Activated CD8-positive, alpha-beta memory T cell treated with anti-CD3 and anti-CD28 coated beads, Interleukin-2, amount 50 U/mL, for 24 hours (primary cell): Measurements from ENCODE around the gene C2orf68.
"Not testable (repeated sequence)": the region's sequence is repeated elsewhere in the genome, so short reads cannot be mapped to it uniquely, and the experiment has no call there.

Experiments
- DNase-seq: peaks from one replicate; pipeline ENCODE4 v3.0.0-alpha.2; 2020; ENCODE audit errors: extremely low read depth

C2orf68 gene, protein sequence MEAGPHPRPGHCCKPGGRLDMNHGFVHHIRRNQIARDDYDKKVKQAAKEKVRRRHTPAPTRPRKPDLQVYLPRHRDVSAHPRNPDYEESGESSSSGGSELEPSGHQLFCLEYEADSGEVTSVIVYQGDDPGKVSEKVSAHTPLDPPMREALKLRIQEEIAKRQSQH

DNA sequence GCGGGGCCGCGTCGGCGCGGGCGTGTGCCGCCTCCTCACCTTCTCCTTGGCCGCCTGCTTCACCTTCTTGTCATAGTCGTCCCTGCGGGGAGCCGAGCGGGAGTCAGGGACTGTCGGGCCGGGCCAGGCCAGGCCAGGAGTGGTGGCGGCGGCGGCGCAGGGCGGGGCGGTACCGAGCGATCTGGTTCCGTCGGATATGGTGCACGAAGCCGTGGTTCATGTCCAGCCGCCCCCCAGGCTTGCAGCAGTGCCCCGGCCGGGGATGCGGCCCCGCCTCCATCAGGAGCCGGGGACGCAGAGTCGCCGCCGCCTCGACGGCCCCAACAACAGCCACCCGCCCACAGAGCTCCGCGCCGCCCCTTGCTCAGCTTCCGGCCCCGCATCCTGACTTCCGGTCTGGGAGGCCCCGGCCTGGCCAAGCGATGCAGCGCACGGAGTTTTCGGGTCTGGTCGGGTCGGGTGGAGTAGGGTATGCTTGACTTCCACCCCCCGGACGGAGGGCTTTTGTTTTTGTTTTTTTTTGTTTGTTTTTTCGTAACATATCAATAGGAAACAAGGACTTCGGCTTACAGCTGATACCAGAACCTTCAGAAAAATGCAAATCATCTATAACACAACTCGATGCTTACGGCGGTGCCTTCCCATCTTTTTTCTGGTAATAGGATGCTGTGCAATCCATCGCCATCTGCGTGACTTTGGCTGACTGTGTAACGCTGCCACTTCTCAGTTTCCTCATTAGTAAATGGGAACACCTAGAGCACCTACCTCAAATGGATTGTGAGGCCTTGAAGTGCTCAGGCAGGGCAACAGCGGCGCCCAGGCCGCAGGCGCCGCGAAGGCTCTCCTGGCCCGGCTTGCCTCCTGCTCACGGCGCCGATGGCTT, at the start of gene C2orf68:
TSS of gene C2orf68 (minus strand) at position 362 of the 883 bp plus-strand sequence. CDS start at position 280, 82 bp downstream.
- peak; percentile 72 for DNase-seq

DNA sequence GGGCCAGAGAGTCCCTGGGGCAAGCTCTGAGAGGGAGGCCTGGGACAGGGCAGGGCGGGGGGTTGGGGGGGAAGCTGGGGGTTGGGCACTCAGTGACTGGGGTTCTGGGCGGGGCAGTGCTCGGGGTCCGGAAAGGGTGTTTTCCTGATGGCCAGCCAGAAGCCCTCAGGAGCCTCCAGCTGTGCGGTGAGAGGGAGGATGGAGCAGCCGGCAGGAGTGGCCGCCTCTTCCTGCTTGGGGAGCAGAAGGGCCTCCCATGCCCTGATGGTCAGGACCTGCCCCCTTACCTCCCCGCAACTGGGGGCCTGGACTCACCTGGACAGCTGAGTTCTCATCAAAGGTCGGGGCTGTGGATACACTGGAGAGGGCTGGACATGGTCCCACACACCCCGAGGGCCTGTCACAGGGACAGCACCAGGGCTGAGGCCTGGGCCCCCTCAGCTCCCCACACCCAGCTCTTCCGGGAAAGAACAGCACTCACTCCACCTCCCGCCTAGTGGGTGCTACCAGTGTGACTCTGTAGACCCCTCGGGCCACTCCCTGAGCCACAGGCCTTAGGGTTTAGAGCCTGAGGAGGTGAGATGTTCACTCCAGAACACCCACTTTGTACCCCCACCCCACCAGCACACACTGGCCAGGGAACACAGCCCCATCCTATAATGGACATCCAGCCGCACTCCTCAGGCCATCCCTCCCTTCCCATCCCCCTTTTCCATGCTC, 49.4 kb upstream of the C2orf68 start:
- DNase-seq, result no peak

- DNase-seq, result no peak
Measured at GRCh38 chr2:85660725-85661124, 48.9 kb upstream of the C2orf68 start.

DNA sequence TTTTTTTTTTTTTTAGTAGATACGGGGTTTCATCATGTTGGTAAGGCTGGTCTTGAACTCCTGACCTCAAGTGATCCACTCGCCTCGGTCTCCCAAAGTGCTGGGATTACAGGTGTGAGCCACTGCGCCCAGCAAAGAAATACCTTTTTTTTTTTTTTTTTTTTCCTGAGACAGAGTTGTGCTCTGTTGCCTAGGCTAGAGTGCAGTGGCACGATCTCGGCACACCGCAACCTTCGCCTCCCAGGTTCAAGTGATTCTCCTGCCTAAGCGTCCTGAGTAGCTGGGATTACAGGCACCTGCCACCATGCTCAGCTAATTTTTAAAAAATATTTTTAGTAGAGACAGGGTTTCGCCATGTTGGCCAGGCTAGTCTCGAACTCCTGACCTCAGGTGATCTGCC, 48.4 kb upstream of the C2orf68 start:
- not testable (repeated sequence) for DNase-seq

GRCh38 chr2:85659324-85659981, 47.6 kb upstream of the C2orf68 start:
- no peak for DNase-seq

GRCh38 chr2:85657399-85657798, 45.5 kb upstream of the C2orf68 start:
- DNase-seq, result not testable (repeated sequence)

- no peak for DNase-seq
Measured at GRCh38 chr2:85656468-85656867, 44.6 kb upstream of the C2orf68 start.

DNA sequence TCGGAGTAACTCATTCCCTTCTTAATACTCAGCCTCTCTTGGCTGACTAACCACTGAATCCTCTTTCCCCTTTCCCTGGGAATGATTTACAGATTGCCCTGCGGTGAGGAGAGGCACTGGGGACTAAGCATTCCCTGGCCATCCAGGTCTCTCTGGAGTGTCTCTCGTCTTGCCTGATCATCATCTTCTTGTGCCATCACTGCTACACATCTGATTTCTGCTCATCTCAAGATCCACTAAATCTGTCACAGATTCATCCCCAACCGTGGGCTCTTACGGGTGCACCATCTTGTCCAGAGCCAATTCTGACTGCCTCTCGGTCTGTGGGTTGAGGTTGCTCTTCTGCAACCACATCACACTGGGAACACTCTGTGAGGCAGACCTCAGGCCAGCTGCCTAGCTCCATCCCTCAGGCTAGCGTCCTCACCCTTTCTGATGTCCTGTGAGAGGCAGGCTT, 44.1 kb upstream of the C2orf68 start:
- no peak for DNase-seq

- DNase-seq, result no peak
Measured at GRCh38 chr2:85653996-85654395, 42.1 kb upstream of the C2orf68 start.

GRCh38 chr2:85652056-85652455, 40.2 kb upstream of the C2orf68 start:
- no peak for DNase-seq

DNA sequence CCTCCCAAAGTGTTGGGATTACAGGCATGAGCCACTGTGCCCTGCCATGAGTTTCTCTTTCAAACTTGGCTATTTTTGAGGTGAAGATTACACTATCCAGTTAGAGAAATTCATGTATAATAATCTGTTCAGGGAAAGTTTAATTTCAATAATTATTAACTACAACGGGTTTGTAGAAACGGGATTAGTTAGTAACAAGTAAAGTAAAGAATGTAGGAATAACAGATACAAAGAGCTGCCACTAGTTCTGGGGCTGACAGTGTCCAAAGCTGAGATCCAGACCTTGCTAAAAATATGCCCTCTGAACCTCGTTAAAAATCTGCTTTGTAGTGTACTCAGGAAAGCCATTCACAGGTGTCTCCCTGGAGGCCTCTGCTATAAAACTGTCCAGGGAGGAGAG, 39.2 kb upstream of the C2orf68 start:
- DNase-seq, result no peak

DNA sequence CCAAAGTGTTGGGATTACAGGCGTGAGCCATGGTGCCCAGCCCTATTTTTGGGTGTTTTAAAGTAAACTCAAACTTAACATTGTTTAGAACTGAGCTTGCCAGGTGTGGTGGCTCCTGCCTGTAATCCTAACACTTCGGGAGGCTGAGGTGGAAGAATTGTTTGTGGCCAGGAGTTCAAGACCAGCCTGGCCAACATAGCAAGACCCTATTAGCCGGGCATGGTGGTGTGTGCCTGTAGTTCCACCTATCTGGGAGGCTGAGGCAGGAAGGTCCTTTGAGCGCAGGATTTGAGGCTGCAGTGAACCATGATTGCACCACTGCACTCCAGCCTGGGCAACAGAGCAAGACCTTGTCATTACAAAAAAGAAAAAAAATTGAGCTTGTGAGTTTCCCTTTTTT, 38.6 kb upstream of the C2orf68 start:
- no peak for DNase-seq

DNA sequence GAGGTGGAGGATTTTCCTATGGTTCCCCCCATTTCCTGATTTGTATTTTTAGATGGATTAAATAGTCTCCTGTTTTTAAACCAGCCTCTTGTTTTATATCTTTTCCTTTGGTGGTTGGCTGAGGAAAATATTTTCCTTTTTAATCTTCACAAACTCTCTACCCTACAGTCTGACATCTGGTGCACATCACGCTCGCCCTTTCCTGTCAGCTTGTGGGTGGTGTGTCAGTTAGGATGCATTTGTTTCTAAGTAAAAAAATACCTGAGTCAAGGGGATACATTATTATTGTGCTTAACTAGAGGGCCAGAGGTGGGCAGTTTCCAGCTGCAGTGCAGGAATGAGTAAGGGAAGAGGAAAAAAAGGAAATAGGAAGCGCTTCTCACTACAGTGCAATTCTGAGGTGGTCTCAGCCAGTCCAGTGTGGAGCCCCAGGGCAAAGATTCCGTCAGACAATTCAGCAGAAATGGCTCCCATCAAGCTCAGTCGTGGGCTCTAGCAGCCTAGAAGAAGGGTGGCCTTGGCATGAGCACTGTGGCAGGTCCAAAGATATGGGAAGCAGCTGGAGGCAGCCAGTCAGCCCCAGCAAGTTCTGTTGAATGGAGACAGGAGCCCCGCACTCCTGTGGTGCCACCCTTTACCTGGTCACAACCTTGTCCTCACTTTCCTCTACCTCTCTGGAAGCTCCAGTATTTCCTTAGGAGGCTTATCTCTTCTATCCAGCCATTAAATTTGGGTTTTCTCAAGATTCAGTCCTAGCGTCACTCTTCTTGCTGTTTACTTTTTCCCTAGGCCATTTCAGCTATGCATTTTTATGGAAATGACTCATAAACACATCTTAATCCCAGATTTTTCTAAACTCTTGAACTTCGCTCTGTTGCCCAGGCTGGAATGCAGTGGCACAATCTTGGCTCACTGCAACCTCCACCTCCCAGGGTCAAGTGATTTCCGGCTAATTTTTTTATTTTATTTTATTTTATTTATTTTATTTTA, 37.6 kb upstream of the C2orf68 start:
- DNase-seq, result no peak

DNA sequence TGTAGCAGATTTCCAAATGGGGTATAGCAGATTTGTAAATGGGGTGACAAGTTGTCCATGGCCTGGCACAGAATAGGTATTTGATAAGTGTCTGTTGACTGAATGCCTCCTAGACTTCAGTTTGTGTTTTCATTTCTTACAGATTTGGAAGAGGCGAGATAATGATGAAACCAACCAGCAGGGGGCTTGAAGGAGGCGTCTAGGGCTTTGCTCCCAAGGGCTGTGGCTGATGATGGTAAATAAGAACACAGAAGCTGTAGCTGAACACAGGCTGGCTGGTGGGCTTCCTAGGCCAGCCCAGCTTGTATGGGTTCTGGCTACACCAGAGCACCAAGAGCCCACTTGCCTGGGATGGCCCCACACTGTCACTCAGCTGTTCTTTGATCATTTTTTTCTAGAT, 36.8 kb upstream of the C2orf68 start:
- DNase-seq, result no peak

DNA sequence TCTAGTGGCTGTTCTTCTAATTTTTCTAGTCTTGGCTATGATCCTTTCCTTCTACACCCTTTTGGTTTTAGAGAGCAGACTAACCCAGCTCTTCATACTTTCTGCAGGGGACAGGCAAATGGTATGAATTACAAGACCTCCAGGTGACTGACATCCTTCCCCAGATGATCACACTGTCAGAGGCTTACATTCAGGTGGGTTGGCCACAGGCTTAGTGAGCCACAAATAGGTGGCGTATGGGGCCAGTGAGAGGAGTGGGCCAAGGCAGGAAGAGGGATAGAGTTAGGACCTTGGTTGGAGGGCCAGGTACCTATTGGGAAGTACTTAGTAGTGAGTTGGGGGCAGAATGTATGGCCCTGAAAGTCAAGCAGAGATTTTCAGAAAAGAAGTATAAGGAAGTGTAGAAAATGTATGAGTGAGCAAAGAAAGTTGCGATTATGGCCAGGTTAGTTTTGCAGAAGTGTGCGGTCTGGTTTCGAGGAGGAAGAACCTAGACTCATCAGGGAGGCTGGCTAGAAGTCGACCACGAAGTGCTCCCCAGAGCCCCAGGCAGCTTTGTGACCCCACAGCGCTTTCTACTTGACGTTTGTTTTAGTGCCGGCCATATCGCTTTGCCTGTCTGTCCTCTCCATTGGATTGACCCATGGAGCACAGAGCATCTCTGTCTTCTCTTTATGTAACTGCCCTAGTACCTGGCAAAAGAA, 36.1 kb upstream of the C2orf68 start:
- no peak for DNase-seq

GRCh38 chr2:85646166-85646565, 34.3 kb upstream of the C2orf68 start:
- no peak for DNase-seq

DNA sequence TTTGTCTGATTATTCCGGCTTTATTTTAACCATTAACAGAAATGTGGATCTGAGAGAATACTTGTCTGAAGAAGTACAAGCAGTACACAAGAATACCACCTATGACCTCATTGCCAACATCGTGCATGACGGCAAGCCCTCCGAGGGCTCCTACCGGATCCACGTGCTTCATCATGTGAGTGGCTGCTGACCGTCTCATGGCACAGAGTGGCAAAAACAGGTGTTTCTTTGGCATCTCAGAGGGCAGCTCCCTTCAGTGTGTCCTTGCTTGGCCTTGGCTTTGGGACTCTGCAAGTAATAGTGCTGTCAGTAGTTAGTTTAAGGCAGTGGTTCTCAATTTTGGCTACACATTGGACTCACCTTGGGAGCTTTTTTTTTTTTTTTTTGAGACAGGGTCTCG, 33.0 kb upstream of the C2orf68 start:
- no peak for DNase-seq

- DNase-seq, result no peak
Measured at GRCh38 chr2:85642725-85643124, 30.9 kb upstream of the C2orf68 start.

DNA sequence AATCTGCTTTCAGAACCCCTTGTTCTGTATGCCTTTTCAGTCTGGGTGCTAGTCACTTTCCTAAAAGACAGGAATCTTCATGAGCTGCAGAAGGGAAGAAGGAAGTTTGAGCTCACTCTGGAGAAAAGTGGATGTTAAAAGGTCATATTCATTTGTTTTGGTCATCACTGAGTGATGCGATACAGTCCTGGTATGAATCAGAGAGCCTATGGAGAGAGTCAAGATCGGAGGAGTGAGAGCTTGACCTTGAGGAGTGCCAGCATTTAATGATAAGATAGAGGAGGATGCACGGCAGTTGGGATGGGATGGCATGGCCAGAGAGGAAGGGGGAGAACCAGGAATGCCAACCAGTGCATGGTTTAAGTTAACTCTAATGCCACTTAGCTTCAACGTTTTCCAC, 23.8 kb upstream of the C2orf68 start:
- DNase-seq, result no peak

- DNase-seq, result no peak
Measured at GRCh38 chr2:85635011-85635410, 23.1 kb upstream of the C2orf68 start.
